Stimulated activated CD8-positive, alpha-beta memory T cell treated with anti-CD3 and anti-CD28 coated beads, Interleukin-15, amount 100 ng/mL, for 4 hours (primary cell): ENCODE measurements around the gene TOMM40.
"Not testable (repeated sequence)": the region's sequence is repeated elsewhere in the genome, so short reads cannot be mapped to it uniquely, and the experiment has no call there.

ENCODE experiments used
- DNase-seq, 2 donors: peaks; one replicate each; pipeline ENCODE4 v3.0.0-alpha.2; 2020; ENCODE audit warnings: low read depth in 2 of 2

TOMM40 gene

GRCh38 chr19:44897835-44898234 is 6.8 kb downstream of the TOMM40 start:
- DNase-seq, result no peak

DNA sequence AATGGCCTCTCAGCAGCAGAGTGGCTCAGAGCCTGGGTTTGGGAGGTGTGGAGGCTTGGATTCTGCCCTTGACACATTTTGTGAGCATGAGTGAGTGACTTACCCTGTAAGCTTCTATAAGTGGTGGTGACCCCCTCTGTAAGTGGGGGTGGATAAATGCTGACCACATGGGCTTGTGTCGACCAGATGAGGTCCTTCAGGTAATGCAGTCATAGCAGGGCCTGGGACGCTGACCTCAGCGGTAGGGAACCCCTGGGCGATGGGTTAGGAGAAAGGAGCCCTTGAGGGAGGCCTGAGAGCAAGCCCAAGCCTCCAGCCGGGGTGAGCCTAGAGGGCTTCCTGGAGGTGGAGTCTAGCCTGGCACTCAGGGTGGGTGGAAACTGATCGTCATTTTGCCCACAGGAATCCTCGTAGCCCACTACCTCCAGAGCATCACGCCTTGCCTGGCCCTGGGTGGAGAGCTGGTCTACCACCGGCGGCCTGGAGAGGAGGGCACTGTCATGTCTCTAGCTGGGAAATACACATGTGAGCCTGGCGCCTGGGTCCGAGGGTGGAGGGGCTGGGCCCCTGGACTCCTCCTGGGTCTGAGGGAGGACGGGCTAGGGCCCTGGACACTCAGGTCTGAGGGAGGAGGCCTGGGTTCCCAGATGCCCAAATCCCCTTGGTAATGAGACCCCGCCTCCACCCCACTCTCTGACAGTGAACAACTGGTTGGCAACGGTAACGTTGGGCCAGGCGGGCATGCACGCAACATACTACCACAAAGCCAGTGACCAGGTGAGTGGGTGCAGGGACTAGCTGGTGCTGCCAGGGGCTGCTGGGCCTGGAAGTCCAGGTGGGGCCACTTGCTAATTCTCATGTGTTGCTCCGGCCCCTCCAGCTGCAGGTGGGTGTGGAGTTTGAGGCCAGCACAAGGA is 9.5 kb downstream of the TOMM40 start:
- no peak for DNase-seq

DNA sequence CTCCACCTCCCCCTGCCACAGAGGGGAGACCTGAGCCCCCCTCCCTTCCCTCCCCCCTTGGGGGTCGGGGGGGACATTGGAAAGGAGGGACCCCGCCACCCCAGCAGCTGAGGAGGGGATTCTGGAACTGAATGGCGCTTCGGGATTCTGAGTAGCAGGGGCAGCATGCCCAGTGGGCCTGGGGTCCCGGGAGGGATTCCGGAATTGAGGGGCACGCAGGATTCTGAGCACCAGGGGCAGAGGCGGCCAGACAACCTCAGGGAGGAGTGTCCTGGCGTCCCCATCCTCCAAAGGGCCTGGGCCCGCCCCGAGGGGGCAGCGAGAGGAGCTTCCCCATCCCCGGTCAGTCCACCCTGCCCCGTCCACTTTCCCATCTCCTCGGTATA is 12.2 kb downstream of the TOMM40 start:
- DNase-seq, result no peak

- DNase-seq, result peak in 1 of 2 donors; percentile 37
Measured at GRCh38 chr19:44903602-44904425, 12.8 kb downstream of the TOMM40 start.

GRCh38 chr19:44904426-44904994 is 13.5 kb downstream of the TOMM40 start:
- DNase-seq, result no peak

- DNase-seq, result no peak
Measured at GRCh38 chr19:44905437-44906160, 14.5 kb downstream of the TOMM40 start, which contains the start of gene APOE. Gene APOE (plus strand): TSS chr19:44905796. CDS start chr19:44906625, 829 bp downstream.

GRCh38 chr19:44907613-44908012 is 16.6 kb downstream of the TOMM40 start:
- no peak for DNase-seq

- no peak for DNase-seq
Measured at GRCh38 chr19:44908074-44908835, 17.2 kb downstream of the TOMM40 start.

DNA sequence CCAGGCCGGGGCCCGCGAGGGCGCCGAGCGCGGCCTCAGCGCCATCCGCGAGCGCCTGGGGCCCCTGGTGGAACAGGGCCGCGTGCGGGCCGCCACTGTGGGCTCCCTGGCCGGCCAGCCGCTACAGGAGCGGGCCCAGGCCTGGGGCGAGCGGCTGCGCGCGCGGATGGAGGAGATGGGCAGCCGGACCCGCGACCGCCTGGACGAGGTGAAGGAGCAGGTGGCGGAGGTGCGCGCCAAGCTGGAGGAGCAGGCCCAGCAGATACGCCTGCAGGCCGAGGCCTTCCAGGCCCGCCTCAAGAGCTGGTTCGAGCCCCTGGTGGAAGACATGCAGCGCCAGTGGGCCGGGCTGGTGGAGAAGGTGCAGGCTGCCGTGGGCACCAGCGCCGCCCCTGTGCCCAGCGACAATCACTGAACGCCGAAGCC is 17.8 kb downstream of the TOMM40 start:
- no peak for DNase-seq

DNA sequence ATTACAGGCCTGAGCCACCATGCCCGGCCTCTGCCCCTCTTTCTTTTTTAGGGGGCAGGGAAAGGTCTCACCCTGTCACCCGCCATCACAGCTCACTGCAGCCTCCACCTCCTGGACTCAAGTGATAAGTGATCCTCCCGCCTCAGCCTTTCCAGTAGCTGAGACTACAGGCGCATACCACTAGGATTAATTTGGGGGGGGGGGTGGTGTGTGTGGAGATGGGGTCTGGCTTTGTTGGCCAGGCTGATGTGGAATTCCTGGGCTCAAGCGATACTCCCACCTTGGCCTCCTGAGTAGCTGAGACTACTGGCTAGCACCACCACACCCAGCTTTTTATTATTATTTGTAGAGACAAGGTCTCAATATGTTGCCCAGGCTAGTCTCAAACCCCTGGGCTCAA is 18.7 kb downstream of the TOMM40 start:
- no peak for DNase-seq

DNA sequence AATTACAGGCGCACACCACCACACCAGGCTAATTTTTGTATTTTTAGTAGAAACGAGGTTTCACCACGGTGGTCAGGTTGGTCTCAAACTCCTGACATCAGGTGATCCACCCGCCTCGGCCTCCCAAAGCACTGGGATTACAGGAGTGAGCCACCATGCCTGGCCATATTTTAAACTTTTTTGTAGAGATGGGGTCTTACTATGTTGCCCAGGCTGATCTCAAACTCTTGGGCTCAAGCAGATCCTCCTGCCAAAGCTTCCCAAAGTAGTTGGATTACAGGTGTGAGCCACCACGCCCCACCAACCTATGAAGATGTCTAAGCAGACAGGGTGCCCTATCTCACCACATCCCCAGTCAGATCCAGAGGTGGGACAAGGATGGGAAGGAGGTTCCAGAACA is 20.8 kb downstream of the TOMM40 start:
- DNase-seq, result not testable (repeated sequence)

DNA sequence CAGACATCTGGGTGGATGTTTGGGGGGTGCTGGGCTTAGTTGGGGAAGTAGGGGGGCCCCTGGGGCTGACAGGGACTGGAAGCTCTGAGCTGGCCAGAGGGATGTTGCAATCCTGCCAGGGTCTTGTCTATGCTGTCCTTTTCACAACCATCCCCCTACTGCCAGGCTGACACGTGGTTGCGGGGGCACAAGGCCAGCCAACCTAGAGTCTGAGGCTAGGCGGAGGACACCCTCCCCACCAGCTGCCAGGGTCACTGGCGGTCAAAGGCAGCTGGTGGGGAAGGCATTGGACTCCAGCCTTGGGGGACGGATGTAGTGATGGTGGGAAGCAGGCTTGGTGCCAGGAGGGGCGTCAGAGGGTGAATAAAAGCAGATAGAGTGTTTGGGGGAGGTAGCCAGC is 21.8 kb downstream of the TOMM40 start:
- DNase-seq, result no peak

GRCh38 chr19:44913512-44914432 is 22.7 kb downstream of the TOMM40 start:
- not testable (repeated sequence) for DNase-seq

DNA sequence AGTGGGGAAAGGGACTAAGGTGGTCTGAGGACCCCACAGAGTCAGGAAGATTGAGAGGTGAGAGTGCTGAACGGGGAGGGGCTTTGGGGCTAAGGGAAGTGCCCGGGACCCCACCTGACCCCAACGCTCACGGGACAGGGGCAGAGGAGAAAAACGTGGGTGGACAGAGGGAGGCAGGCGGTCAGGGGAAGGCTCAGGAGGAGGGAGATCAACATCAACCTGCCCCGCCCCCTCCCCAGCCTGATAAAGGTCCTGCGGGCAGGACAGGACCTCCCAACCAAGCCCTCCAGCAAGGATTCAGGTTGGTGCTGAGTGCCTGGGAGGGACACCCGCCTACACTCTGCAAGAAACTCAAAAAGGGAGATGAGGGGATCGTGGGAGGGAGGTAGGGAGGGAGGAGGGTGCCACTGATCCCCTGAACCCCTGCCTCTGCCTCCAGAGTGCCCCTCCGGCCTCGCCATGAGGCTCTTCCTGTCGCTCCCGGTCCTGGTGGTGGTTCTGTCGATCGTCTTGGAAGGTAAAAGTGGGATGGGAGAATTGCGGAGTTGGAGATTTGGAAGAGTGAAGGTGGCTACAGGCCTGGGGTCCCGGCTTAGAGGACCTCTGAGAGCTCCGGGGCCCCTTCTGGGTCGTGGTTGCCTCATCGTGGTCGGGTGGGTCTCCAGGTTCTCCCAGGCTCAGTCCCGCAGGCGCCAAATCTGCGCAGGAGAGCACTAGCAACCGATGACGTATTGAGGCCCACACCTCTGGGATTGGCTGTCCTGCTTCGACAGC is 23.6 kb downstream of the TOMM40 start, which contains the start of gene APOC1:
APOC1 (plus strand) TSS at position 176 of the 774 bp plus-strand sequence; CDS start at position 460, 284 bp downstream.
- DNase-seq, result peak; percentile 43 to 54

GRCh38 chr19:44924243-44924725 is 33.2 kb downstream of the TOMM40 start:
- no peak for DNase-seq

DNA sequence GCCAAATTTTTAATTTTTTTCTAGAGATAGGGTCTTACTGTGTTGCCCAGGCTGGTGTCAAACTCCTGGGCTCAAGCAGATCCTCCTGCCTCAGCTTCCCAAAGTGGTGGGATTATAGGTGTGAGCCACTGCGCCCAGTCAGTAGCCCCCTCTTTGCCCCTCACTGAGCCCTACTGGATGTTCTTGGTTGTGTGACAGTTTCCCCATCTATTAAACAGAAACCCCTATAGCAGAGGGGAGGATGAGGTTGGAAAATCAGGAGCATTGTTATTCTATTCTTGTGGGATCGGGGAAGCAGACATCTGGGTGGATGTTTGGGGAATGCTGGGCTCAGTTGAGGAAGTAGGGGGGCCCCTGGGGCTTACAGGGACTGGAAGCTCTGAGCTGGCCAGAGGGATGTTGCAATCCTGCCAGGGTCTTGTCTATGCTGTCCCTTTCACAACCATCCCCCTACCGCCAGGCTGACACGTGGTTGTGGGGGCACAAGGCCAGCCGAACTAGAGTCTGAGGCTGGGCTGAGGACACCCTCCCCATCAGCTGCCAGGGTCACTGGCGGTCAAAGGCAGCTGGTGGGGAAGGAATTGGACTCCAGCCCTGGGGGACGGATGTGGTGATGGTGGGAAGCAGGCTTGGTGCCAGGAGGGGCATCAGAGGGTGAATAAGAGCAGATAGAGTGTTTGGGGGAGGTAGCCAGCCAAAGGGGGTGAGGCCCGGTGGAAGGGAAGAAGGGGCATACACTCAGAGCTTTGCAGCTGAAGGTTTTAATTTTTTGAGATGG is 34.2 kb downstream of the TOMM40 start:
- DNase-seq, result no peak

- not testable (repeated sequence) for DNase-seq
Measured at GRCh38 chr19:44926245-44927077, 35.4 kb downstream of the TOMM40 start.
